ENCODE measurements around the gene BIN1. TPM values are rescaled to one million over a fixed set of nuclear protein-coding genes. Genes with fewer than 3 reads are reported as not detected.

BIN1 gene
- total and polyA plus RNA-seq, 4 experiments from 2014 or later: 99.4 to 163 (median 122) TPM

DNA sequence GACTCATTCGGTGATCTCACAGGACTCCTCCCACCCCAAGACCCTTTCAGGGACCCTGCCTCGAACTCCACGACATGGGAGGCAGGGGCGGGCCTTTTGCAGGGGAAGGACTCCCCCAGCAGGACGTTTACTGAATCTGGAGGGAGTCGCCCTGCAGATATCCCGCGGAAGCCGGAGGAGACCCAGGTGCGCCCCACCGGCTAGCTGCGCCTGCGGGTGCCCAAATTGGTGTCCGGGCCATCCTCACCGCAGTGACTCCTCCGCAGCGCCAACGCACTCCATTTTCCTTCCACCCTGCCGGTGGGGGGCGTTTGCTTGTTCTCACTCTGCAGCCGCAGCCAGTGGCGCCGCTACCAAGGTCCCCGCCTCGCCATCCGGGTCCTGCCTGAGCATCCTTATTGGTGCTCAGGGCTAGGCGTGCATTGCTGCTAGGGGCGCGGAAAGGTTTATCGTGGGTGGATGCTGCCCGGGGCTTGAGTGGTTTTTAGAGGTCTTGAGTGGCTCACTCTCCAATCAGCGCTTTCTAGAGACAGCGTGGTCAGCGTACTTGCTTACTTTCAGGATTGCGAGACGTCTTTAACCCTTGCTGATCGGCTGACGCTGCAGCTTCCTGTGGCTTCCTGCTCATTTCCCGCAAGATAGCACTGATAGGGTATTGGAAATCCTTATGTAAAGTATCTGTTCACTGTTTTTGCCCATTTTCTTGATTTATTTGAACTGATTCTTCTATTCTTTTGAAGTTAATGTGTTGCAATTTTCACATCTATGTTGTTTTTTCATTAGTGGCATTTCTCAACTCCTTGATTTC lies 81.4 kb downstream of the BIN1 start:
- peak overlapping the region; percentile 24 to 64 for H3K4me3 ChIP-seq (ENCODE audit: low read length in 2 of 2)

DNA sequence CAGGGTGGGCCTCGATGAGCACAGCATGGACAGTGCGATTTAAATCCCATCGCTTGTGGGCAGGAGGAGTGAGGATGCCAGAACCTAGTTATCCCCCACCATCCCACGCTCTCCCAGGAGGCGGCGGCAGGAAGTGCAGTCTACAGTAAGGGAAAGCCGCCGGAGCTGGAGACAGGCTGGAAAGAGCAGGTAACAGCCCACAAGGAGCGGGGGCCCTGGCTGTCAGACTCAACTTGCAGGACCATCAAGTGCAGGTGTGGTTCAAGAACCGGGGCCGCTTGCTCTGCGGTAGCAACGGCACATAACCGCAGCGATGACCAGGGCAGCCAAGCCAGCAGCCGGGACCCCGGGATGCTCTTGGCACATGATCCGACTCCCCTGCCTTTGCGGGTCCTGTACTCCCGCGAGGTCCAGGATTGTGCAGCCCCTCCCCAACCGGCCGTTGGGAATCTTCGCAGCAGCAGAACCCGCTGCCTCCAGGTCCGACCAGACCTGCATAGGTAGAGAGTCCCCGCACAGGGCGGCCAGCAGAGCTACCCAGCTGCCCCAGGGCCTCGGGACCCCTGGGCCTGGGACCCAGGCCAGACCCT lies 82.1 kb downstream of the BIN1 start:
- Histone ChIP-seq H3K27me3 (ENCODE audit: insufficient read depth, low read length) (peaks cover 3% of the 10 kb centered on the region), H3K4me3 (ENCODE audit: low read length in 2 of 2) (peak overlapping the region in 1 of 2 donors; percentile 64), H3K9me3 (ENCODE audit: control insufficient read depth in 1 of 2, low read length in 2 of 2) (no peaks in the 10 kb centered on the region), H3K36me3 (ENCODE audit: insufficient read depth, low read length) (no peaks in the 10 kb centered on the region), H3K4me1 (ENCODE audit: insufficient read depth, low read length) (peaks cover 14% of the 10 kb centered on the region), H3K27ac (ENCODE audit: low read depth, low read length) (no peak overlapping the region)
- no peak for DNase-seq
- ChIA-PET POLR2A (ENCODE audit: partially characterized antibody) (no interaction called here), CTCF (ENCODE audit: partially characterized antibody) (no interaction called here)
- Mint-ChIP-seq H3K4me3 (peak overlapping the region; percentile 71 to 99 (median 84)), H3K9me3 (peaks cover 0 to 6% (median 3%) of the 10 kb centered on the region in 8 donors), H3K36me3 (no peaks in the 10 kb centered on the region), H3K27ac (peak overlapping the region in 4 of 7 donors; percentile 11 to 77 (median 48)), H3K27me3 (peaks cover under 1 to 14% of the 10 kb centered on the region in 2 donors), H3K4me1 (peaks cover 8 to 22% (median 14%) of the 10 kb centered on the region in 4 donors)
- intact Hi-C loops (cut with micrococcal nuclease): loop anchor here (2.0 kb wide), 1 partner anchor 56 kb away; no protein-coding TSS in a partner anchor

More for the DNA sequence above, 81.4 kb downstream of the BIN1 start:
- DNase-seq: peak; percentile 70 to 85 (median 74)
- Histone ChIP-seq H3K36me3 (ENCODE audit: insufficient read depth, low read length) (no peaks in the 10 kb centered on the region), H3K27me3 (ENCODE audit: insufficient read depth, low read length) (peaks cover 6% of the 10 kb centered on the region), H3K27ac (ENCODE audit: low read depth, low read length) (no peak overlapping the region), H3K9me3 (ENCODE audit: control insufficient read depth in 1 of 2, low read length in 2 of 2) (no peaks in the 10 kb centered on the region), H3K4me1 (ENCODE audit: insufficient read depth, low read length) (peaks cover 14% of the 10 kb centered on the region)
- Mint-ChIP-seq H3K27me3 (peaks cover 3 to 16% of the 10 kb centered on the region in 2 donors), H3K4me1 (peaks cover 8 to 22% (median 14%) of the 10 kb centered on the region in 4 donors), H3K36me3 (no peaks in the 10 kb centered on the region), H3K4me3 (peak overlapping the region; percentile 89 to 99 (median 92)), H3K9me3 (peaks cover 0 to 6% (median 3%) of the 10 kb centered on the region in 8 donors), H3K27ac (peak overlapping the region in 6 of 7 donors; percentile 13 to 85 (median 71))
- ChIA-PET CTCF (ENCODE audit: partially characterized antibody) (no interaction called here), POLR2A (ENCODE audit: partially characterized antibody) (no interaction called here)
- intact Hi-C loops (cut with micrococcal nuclease): loop anchor here (2.0 kb wide), 1 partner anchor 55 kb away; no protein-coding TSS in a partner anchor

DNA sequence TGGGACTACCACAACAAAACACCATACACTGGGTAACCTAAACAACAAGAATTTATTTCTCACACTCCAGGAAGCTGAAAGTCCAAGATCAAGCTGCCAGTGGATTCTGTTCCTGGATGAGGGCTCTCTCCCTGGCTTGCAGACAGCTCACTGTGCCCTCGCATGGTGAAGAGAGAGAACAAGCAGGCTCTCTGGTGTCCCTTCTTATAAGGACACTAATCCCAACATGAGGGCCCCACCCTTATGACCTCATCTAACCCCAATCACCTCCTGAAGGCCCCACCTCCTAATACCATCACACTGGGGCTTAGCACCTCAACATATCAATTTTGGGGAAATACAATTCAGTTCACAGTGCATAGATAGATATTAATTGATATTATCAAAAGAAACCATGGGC lies 83.5 kb downstream of the BIN1 start:
- Mint-ChIP-seq H3K4me3 (no peak overlapping the region), H3K27me3 (peaks cover 0 to 11% of the 10 kb centered on the region in 2 donors)

DNA sequence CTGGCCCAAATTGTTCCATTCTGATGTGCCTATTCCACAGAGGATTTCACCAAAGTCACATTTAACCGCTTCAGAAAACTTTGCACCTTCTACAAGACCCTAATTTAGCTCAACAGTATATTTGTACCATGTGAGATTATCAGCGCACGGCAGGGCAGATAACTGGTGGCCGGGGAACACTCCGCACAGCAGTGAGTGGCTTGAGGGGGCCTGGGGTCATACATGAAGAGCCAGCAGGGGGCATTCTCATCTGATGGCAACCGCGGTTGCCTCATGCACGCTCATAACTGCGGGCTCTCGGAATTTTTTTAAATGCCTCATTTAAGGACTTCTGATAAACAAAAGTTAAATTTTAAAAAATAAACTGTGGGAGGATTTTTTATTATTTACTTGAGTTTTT lies 84.1 kb downstream of the BIN1 start:
- Mint-ChIP-seq H3K4me3 (no peak overlapping the region), H3K27me3 (peaks cover 2 to 8% of the 10 kb centered on the region in 2 donors), H3K4me1 (peaks cover 8 to 22% (median 14%) of the 10 kb centered on the region in 4 donors), H3K27ac (no peak overlapping the region), H3K9me3 (peaks cover 0 to 5% (median 2%) of the 10 kb centered on the region in 8 donors), H3K36me3 (no peaks in the 10 kb centered on the region)
- Histone ChIP-seq H3K4me1 (ENCODE audit: insufficient read depth, low read length) (peaks cover 14% of the 10 kb centered on the region), H3K27ac (ENCODE audit: low read depth, low read length) (no peak overlapping the region), H3K27me3 (ENCODE audit: insufficient read depth, low read length) (no peaks in the 10 kb centered on the region), H3K9me3 (ENCODE audit: control insufficient read depth in 1 of 2, low read length in 2 of 2) (no peaks in the 10 kb centered on the region), H3K4me3 (ENCODE audit: low read length in 2 of 2) (no peak overlapping the region), H3K36me3 (ENCODE audit: insufficient read depth, low read length) (no peaks in the 10 kb centered on the region)
- ChIA-PET CTCF (ENCODE audit: partially characterized antibody) (no interaction called here), POLR2A (ENCODE audit: partially characterized antibody) (no interaction called here)
- no peak for DNase-seq
- intact Hi-C loops (cut with micrococcal nuclease): no loop called here

More for the DNA sequence above, 83.5 kb downstream of the BIN1 start:
- H3K36me3 ChIP-seq (ENCODE audit: insufficient read depth, low read length): no peaks in the 10 kb centered on the region
- peaks cover 14% of the 10 kb centered on the region for H3K4me1 ChIP-seq (ENCODE audit: insufficient read depth, low read length)
- intact Hi-C loops (cut with micrococcal nuclease): no loop called here
- H3K9me3 ChIP-seq (ENCODE audit: control insufficient read depth in 1 of 2, low read length in 2 of 2): no peaks in the 10 kb centered on the region
- peaks cover 0 to 5% (median 3%) of the 10 kb centered on the region in 8 donors for H3K9me3 Mint-ChIP-seq
- H3K4me1 Mint-ChIP-seq: peaks cover 8 to 22% (median 14%) of the 10 kb centered on the region in 4 donors
- POLR2A ChIA-PET (ENCODE audit: partially characterized antibody): no interaction called here
- no peaks in the 10 kb centered on the region for H3K27me3 ChIP-seq (ENCODE audit: insufficient read depth, low read length)
- no peak overlapping the region for H3K27ac Mint-ChIP-seq
- CTCF ChIA-PET (ENCODE audit: partially characterized antibody): no interaction called here
- DNase-seq: no peak
- H3K4me3 ChIP-seq (ENCODE audit: low read length in 2 of 2): no peak overlapping the region
- H3K27ac ChIP-seq (ENCODE audit: low read depth, low read length): no peak overlapping the region
- no peaks in the 10 kb centered on the region for H3K36me3 Mint-ChIP-seq

DNA sequence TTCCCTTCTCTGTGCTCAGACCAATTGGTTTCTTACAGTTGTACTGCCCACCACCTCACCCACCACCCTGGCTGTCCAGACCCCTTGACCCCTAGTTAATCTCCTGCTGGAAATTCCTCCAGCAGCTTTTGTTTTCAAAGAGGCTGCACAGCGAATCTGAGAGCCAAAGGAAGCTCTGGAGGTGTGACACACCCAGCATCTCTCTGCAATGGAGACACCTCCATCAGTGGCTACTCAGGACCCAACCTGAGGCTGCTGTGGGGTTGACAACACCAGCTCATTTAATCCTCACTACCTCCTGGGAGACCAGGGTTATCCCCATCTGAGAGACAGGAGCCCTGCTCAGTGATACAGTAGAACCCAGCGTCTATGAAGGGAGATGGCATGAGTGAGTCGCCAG lies 86.4 kb downstream of the BIN1 start:
- Mint-ChIP-seq H3K9me3 (peaks cover 0 to 5% (median 2%) of the 10 kb centered on the region in 8 donors), H3K27me3 (peaks cover 6 to 10% of the 10 kb centered on the region in 2 donors), H3K36me3 (no peaks in the 10 kb centered on the region), H3K4me3 (no peak overlapping the region), H3K4me1 (peaks cover 3 to 13% (median 7%) of the 10 kb centered on the region in 4 donors), H3K27ac (no peak overlapping the region)
- DNase-seq: no peak
- ChIA-PET CTCF (ENCODE audit: partially characterized antibody) (no interaction called here), POLR2A (ENCODE audit: partially characterized antibody) (no interaction called here)
- no peaks in the 10 kb centered on the region for H3K27me3 ChIP-seq (ENCODE audit: insufficient read depth, low read length)
- H3K36me3 ChIP-seq (ENCODE audit: insufficient read depth, low read length): no peaks in the 10 kb centered on the region
- no peaks in the 10 kb centered on the region for H3K9me3 ChIP-seq (ENCODE audit: control insufficient read depth in 1 of 2, low read length in 2 of 2)
- intact Hi-C loops (cut with micrococcal nuclease): no loop called here
- no peak overlapping the region for H3K4me3 ChIP-seq (ENCODE audit: low read length in 2 of 2)
- H3K27ac ChIP-seq (ENCODE audit: low read depth, low read length): no peak overlapping the region
- H3K4me1 ChIP-seq (ENCODE audit: insufficient read depth, low read length): peaks cover 6% of the 10 kb centered on the region

DNA sequence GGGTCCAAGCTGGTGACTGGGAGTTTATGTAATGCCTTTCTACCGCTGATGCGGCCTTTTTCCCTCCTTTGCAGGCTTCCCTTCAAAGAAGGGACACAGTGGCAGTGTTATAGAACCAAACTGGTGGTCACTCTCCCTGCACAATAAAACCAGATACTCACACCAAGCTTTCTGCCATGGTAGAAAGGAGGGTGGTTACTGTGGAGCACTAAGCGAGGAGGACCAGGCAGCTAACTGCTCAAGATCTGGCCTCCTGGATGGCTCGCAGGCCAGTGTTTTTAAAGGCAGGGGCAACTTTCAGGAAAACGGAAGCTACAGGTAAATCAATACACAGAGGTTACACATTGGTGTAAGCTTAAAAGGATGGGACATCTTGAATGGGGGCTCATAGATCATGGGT lies 89.4 kb downstream of the BIN1 start:
- H3K4me1 Mint-ChIP-seq: no peaks in the 10 kb centered on the region
- H3K36me3 Mint-ChIP-seq: no peaks in the 10 kb centered on the region
- Histone ChIP-seq H3K27me3 (ENCODE audit: insufficient read depth, low read length) (no peaks in the 10 kb centered on the region), H3K4me1 (ENCODE audit: insufficient read depth, low read length) (no peaks in the 10 kb centered on the region), H3K9me3 (ENCODE audit: control insufficient read depth in 1 of 2, low read length in 2 of 2) (no peaks in the 10 kb centered on the region), H3K4me3 (ENCODE audit: low read length in 2 of 2) (no peak overlapping the region), H3K27ac (ENCODE audit: low read depth, low read length) (no peak overlapping the region), H3K36me3 (ENCODE audit: insufficient read depth, low read length) (no peaks in the 10 kb centered on the region)
- peaks cover 17 to 20% of the 10 kb centered on the region in 2 donors for H3K27me3 Mint-ChIP-seq
- no peak overlapping the region for H3K4me3 Mint-ChIP-seq
- no peak for DNase-seq
- no peaks in the 10 kb centered on the region for H3K9me3 Mint-ChIP-seq
- intact Hi-C loops (cut with micrococcal nuclease): no loop called here
- POLR2A ChIA-PET (ENCODE audit: partially characterized antibody): no interaction called here
- CTCF ChIA-PET (ENCODE audit: partially characterized antibody): no interaction called here
- no peak overlapping the region for H3K27ac Mint-ChIP-seq

DNA sequence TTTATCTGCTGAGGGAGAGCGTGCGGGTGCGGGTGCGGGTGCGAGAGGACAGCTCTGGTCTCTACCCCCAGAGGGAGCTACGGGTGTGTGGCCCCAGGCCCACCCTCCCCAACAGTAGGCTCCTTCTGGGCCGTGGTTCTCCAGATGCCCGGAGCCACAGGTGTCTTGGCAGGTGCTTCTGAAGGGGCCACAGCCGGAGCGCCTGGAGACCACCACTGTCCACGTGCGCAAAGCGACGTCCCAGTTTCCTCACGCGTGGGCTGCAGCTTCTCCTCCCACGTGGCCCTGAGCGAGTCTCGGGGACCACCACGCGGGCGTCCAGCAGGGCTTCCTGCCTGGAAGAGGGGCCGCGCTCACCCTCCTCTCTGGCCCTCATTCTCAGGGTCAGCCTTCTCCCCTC lies 90.6 kb downstream of the BIN1 start:
- ChIA-PET CTCF (ENCODE audit: partially characterized antibody) (no interaction called here), POLR2A (ENCODE audit: partially characterized antibody) (no interaction called here)
- no peaks in the 10 kb centered on the region for H3K9me3 ChIP-seq (ENCODE audit: control insufficient read depth in 1 of 2, low read length in 2 of 2)
- DNase-seq: no peak
- Mint-ChIP-seq H3K27ac (no peak overlapping the region), H3K9me3 (no peaks in the 10 kb centered on the region), H3K4me3 (no peak overlapping the region), H3K4me1 (no peaks in the 10 kb centered on the region), H3K27me3 (peaks cover 21 to 22% of the 10 kb centered on the region in 2 donors), H3K36me3 (no peaks in the 10 kb centered on the region)
- intact Hi-C loops (cut with micrococcal nuclease): no loop called here
- H3K27me3 ChIP-seq (ENCODE audit: insufficient read depth, low read length): no peaks in the 10 kb centered on the region
- H3K36me3 ChIP-seq (ENCODE audit: insufficient read depth, low read length): no peaks in the 10 kb centered on the region
- H3K4me1 ChIP-seq (ENCODE audit: insufficient read depth, low read length): no peaks in the 10 kb centered on the region
- H3K27ac ChIP-seq (ENCODE audit: low read depth, low read length): no peak overlapping the region
- no peak overlapping the region for H3K4me3 ChIP-seq (ENCODE audit: low read length in 2 of 2)
